Activated T-helper 1 cell treated with Interleukin-2 at 50 U/mL for 16 hours (primary cell): Measurements from ENCODE around the gene SUFU.
A peak's percentile ranks its signal among the peaks of the same experiment; 100 is the strongest.

Source experiments
- DNase-seq: peaks from one replicate; pipeline ENCODE4 v3.0.0-alpha.2; 2020; ENCODE audit warnings: low read depth

The SUFU gene

DNA sequence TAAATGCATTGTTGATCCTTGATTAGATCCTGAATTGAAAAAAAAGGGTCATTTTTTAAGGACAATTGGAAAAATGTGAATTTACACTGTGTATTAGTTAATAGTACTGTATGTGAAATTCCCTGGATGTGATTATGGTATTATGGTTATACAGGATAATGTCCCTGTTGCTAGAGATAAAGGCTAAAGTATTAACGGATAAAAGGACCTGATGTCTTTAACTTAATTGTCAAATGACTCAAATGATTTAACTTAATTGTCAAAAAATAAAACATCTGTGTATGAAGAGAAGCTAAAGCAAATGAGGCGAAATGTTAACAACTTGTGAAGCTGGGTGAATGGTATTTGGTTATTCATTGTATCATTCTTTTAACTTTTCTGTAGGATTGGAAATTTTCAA lies 48.8 kb downstream of the SUFU start:
- DNase-seq: no peak

DNA sequence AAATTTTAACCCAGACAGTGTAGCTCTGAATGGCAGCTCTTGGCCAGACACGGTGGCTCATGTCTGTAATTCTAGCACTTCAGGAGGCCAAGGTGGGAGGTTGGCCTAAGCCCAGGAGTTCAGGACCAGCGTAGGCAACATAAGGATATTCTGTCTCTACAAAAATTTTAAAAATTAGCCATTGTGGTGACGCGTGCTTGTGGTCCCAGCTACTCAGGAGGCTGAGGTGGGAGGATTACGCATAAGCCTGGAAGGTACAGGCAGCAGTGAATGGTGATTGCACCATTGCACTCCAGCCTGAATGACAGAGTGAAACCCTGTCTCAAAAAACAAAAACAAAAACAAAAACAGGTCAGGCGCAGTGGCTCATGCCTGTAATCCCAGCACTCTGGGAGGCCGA lies 50.0 kb downstream of the SUFU start:
- DNase-seq: no peak

DNA sequence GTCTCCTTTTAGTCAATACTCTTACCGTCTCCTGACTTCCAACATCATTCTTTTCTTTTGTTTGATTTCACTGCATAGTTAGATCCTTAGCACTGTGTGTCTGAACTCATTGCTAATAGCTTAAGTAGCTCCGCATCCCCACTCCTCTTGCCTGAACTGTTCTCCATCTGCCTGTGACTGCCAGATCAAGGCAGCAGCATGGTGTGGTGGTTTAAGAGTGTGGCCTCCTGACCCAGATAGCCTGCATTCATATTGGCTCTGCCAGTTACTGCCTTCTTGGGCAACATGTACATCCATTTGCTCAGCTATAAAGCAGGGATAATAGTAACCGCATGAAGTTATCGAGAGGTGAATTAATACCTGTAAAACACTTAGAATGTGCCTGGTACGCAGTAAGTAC lies 50.8 kb downstream of the SUFU start:
- no peak for DNase-seq

DNA sequence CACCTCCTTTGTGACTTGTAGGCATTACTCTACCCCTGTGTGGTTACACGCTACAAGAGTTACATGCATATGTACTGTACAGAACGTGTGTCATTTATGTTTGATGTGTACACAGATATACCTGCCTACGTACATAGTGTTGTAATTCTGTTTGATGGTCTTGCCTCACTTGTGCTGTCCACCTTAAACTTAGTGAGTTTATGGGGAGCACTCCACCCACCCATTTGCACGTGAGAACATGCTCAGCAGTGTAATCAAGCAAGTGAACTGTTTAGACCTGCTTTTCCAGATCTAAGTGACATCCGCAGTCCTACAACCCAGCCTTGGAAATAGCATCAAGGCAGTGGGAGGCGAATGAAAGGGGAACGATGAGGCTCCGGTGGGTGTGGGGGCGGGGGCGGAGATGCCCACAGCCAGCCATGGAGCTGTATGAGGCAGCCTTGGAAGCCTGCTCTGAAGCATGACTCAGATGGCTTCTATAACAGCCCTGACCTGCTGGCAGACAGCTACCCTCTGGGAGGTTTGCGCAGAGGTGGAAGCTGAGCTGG lies 52.1 kb downstream of the SUFU start:
- no peak for DNase-seq

DNA sequence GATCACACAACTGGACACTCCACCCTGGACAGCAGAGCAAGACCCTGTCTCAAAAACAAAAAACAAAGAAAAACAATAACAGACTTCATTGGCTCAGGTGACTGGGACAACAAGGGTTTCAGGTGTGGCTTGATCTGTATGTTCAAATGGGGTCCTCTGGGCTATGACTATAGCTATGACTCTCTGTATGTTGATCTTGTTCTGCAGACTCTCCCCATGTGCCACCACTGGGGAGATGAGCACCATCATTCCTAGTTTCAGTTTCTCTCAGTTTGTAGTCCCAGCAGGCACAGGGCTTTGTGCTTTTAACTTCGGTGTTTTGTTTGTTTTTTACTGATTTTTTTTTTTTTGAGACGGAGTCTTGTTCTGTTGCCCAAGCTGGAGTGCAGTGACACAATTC lies 53.8 kb downstream of the SUFU start:
- no peak for DNase-seq

DNA sequence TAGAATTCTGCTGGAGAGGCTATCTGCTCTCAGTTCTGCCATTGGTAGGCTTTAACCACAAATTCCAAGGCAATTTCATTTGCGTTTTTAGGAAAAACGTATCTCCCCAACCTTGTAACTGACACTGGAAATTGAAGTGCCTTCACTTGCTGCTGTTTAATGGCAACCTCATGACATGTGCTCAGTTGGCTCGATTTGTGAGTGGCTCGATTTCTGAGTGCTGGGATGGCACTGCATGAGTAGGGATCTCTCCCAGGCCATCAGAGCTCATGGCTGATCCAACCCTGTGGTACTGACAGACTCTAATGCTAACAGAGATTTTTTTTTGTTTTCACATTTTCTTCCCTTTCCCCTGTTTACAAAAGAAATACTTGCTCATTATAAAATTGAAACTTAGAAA lies 56.0 kb downstream of the SUFU start:
- no peak for DNase-seq

DNA sequence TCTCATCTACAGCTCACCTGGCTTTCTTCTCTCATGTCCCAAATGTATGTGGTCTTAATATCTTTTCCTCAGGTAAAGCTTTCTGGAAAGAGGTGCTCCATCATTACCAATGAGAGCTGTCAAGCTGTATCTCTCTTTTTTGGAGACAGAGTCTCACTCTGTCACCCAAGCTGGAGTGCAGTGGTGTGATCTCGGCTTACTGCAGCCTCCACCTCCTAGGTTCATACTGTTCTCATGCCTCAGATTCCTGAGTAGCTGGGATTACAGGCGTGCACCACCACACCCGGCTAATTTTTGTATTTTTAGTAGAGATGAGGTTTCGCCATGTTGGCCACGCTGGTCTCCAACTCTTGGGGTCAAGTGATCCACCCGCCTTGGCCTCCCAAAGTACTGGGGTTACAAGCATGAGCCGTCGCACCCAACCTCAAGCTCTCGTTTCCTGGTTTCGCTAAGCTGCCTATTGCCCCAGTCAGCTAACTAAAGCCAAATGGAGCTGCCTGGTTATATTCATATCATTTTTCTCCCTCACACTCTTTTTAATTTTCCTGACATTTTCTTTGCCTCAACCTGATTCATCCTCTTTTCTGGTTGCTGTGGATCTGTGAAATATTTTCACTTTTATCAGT lies 60.5 kb downstream of the SUFU start:
- DNase-seq: no peak

DNA sequence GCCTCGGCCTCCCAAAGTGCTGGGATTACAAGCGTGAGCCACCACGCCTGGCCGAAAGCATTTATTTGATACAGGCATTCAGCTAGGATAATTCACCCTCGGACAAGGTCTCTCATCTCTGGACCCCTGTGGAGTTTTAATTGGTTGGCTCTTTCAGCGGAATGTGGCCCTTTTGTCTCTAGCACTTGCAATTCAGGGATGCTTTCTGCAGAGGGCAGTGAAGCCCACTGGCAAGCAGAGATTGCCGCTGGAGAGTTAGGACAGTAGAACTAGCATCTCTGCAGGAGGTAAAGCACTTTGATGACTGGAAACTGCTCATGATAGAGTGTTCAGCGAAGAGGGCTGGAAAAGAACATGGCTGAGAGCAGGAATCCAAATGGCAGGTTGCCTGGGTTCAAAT lies 62.0 kb downstream of the SUFU start:
- DNase-seq: no peak

DNA sequence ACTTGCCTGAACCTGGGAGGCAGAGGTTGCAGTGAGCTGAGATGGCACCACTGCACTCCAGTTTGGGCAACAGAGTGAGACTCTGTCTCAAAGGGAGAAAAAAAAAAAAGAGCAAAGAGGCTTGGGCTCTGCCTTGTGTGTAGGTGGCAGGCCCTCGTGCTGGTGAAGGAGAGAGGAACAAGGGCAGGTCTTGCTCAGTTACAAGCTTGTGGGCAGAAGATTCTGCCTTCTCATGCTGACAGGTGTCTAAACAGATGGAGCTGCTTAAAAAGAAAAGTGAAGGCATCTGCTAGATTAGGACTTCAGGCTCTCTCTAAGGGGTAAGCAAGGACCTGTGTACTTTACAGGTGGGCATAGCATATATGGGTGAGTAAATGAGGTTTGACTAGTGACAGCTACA lies 75.0 kb downstream of the SUFU start:
- no peak for DNase-seq

DNA sequence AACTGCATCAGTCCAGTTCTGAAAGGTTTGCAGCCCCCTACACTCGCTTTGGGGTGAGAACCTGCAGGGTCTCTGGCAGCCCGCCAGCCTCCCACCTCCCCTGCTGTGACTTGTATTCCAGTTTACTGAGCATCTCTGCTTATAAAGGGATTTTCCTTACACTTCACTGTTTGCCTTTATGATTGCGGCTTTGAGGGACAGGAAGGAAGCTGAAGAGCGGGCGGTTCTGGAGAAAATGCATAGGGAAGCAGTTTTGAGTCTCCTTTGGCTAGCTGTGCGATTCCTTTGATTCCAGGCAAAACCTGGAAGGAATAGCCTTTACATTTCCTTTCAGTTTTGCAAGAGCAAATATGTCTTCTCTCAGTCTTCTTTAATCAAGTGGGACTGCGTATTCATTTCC lies 75.6 kb downstream of the SUFU start:
- no peak for DNase-seq

DNA sequence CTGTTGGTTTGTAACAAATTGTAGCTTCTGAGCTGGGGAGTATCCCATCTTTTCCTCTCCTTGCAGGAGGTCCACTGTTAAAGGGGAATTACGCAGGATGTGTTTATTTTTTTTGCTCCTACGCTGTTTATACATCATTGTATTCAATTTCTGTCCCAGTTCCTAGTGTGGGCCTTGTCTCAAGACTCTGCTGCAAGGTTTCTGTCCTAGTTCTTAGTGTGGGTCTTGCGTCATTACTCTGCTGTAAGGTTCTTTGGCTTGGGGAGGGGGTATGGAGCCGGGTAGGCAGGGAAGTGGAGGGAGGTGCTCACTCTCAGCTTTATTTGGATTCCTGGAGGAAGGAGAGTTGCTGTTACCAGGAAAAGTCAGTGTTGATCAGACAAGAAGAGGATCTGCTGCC lies 76.5 kb downstream of the SUFU start:
- DNase-seq: no peak

DNA sequence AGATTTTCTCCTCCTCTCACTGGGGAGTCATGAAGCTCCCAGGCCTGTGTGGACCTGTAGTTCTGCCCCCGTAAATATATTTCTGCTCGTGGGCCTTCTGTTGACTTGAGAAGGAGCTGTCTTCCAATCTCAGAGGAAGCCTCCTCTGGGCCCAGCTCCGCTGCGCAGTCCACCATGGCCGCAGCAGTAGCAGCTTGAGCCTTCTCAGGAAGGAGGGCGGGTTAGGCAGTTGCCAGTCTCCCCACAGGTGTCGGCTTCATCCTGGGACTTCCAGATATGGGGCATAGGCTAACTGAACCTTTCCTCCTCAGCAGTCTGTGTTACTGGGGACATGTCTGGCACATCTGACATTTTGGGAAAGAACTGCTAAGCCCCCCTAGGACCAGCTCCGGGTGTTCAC lies 77.6 kb downstream of the SUFU start:
- no peak for DNase-seq

DNA sequence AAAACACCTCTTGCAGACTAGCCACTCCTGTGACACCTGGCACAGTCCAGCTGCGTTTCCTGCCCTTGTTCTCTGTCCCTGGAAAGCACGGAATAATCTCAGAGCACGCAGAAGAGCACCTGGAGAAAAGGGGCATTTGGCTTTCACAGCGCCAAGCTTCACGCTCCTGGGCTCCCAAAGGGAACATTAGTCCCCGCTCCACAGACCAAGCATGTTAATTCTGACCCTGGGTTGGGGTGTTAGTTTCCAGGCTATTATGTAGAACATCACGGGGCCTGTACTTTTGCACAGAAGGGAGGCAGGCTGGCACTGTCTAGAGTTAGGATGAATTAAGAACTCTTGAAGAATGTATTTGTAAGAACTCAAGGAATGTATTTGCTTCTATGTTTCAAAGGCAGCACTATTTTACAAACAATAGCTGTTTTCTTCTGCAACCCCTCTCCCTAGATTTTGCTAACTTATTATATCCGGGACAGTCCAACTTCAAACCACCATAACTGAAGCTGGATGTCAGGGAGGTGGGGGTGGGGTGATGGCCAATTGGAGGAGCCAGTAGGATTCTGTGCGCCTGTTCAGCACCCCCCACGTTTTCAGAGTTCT lies 78.3 kb downstream of the SUFU start:
- no peak for DNase-seq

DNA sequence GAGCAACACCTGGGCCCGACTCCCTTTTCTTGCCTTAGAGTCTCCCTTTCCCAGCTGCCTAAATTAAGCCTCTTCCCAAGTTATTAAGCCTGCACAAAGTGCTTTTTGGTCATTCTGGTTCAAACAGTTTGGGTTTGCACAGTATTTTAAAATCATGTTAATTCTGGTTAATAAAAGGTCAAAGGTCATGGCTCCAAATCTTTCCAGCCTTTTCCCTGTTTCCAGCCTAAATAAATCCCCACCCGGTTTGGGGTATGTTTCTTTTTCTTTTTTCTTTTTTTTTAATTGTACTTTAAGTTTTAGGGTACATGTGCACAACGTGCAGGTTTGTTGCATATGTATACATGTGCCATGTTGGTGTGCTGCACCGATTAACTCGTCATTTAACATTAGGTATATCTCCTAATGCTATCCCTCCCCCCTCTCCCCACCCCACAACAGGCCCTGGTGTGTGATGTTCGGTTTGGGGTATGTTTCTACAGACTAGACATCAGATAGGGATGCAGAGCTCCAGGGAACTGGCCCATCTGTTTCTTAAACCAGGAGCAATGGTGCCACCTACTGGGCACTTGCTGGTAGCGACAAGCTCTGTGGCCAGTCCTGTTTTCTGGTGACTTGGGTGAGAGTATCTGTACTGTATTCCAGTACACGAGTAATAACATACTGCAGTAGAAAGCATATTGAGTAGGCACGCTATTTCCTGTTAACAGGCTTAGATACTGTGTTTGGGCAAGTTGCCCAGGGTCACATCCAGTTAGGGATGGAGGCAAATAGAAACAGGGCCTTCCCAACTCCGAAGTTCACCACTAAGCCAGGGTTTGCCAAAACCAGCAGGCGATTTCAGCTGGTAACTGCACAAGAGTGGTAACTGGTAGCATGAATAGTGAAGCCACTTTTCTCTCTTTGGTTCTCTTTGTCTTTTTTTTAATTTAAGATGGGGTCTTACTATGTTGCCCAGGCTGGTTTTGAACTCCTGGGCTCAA lies 80.0 kb downstream of the SUFU start:
- peak; percentile 60 for DNase-seq

DNA sequence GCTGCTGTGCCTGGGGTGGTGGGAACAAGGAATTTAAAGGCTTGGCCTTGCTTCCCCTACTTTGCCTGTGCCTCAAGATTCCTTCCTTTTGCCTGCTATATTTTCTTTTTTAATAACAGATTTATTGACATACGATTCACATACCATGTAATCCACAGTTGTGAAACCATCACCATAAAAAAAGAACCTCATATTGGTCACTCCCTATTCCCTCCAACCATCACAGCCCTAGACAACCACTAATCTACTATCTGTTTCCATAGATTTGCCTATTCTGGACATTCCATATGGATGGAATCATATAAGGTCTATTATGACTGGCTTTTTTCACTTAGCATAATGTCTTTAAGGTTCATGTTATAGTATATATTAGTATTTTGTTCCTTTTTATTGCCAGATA lies 81.3 kb downstream of the SUFU start:
- no peak for DNase-seq

DNA sequence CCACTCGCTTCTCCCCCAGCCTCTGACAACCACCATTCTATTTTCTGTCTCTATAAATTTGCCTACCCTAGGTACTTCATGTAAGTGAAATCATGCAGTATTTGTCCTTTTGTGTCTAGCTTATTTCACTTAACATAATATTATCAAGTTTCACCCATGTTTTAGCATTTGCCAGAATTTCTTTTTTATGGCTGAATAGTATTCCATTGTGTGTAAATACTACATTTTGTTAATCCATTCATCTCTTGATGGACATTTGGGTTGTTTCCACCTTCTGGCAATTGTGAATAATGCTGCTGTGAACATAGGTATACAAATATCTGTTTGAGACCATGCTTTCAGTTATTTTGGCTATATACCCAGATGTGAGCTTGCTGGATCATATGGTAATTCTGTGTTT lies 83.1 kb downstream of the SUFU start:
- no peak for DNase-seq

DNA sequence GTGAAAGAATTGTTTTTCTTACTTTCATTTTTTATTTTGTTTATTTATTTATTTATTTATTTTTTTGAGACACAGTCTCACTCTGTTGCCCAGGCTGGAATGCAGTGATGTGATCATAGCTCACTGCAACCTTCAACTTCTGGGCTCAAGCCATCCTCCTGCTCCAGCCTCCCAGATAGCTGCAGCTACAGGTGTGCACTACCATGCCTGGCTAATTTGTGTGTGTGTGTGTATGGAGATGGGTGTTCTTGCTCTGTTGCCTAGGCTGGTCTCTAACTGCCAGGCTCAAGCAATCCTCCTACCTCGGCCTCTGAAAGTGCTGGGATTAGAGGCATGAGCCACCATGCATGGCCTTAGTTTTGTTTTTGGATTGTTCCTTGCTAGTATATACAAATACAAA lies 85.1 kb downstream of the SUFU start:
- DNase-seq: no peak

DNA sequence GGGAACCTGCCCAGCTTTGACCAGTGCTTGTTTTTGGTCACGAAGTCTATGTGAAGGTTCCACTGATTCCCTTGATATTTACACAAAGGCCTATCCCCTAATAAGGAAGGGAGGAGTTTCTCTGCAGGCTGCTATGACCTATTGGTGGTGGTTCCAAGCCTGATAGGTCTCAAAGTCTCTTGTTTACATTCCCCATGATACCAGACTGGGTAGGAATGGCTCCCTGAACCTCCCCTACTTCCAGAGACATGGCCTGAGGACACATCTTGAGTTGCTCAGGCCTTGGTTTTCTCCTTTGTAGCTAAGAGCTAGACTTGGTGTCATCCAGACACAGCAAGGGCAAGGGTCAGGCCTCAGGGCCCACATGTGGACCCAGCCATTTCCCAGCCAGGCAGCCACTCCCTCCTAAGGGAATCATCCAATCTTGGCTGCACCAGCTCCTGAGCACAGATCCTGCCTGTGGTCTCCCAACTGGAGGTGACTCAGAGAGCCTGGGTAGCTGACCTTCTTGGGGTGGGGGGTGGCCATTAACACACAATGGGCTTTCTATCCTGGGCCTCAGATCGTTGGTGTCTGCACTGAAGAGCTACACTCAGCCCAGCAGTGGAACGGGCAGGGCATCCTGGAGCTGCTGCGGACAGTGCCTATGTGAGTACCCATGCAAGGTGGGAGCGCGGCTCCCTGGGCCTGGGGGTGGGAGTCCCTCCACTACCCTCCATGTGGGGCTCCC lies 89.5 kb downstream of the SUFU start:
- no peak for DNase-seq

DNA sequence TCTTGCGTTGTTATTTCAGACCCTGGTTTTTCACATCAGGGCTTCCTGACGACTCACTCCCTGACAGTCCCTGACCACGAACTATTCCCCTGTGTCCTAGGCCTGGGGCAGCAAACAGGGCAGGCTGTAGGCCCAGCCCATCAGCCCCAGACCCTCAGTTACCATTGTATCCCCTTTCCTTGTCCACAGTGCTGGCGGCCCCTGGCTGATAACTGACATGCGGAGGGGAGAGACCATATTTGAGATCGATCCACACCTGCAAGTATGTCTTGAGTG lies 90.0 kb downstream of the SUFU start:
- DNase-seq: no peak

DNA sequence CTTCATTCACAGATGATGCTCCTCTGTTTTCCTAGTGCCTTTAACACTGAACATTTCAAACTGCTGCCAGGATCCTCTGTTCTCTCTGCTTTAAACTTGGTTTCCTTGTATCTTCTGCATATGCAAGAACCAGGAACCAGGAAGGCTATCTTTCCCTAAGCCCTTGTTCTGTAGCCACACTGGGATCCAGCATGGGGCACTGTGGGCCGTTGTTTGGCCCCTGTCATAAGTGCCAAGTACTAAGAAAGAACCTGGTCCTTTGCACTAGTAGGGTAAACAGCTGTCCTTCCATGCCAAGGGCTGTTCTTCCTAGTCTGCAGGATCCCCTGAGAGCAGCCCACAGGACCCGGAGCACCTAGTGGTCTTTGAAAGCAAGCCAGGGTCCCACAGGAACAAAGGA lies 91.5 kb downstream of the SUFU start:
- DNase-seq: no peak

DNA sequence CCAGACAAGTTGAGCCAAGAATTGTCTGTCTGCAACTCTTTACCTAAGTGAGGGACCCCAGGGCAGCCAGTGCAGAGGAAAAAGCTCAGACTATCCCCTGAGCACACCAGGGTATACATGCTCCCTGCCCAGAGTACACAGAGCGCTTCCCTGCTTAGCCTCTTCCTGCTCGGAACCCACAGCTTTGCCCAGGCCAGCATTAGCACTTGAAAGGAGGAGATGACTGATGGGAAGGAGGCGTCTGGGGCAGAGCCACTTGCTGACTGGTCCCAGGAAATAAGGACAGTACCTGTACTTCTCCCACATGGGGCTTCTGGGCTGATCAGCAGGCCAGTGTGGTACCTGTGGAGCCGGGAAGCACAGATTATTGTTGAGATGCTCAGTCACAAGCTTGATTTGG lies 92.1 kb downstream of the SUFU start:
- no peak for DNase-seq

DNA sequence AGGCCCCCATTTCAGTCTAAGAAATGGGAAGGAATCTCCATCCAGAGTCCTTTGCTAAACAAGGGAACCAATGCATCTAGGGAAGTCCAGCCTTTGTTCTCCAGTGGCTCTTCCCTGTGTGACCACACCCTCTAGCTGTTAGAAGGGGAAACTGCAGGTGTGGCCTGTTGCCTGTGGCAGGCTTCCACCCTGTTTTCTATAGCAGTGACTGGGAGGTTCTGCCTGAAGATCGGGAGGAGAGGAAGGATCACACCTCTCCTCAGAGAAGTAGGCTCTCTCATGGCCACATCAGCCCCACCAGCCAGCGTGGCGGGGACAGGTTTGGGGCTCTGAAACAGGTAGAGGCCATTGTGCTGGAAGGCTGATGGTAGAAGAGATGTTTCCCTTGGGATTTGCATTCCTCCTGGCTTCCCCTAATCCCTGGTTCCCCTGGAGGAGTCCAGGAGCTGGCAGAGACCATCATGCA lies 92.8 kb downstream of the SUFU start:
- no peak for DNase-seq
